ENCODE measurements around the gene DHRS4. TPM values are rescaled to one million over a fixed set of nuclear protein-coding genes. Genes with fewer than 3 reads are reported as not detected.

The DHRS4 gene
- total and polyA plus RNA-seq, 7 donors: 18.9 to 76.7 (median 39.0) TPM

- Histone ChIP-seq H3K4me1 (no peaks in the 10 kb centered on the region), H3K9me3 (no peaks in the 10 kb centered on the region), H3K27ac (no peak overlapping the region), H3K36me3 (ENCODE audit: insufficient read depth in 1 of 2, low read depth in 1 of 2) (no peaks in the 10 kb centered on the region), H3K27me3 (ENCODE audit: insufficient read depth in 3 of 3, low read length in 2 of 3) (no peaks in the 10 kb centered on the region), H3K4me3 (no peak overlapping the region)
- DNase-seq (no peak), ATAC-seq (no peak)
- 88 to 94% (median 94%) methylated on average over 3 of the region's 3 CpGs for WGBS, 3 donors
- intact Hi-C loops (cut with DNase I): loop anchor here in 1 of 2 donors (5.0 kb wide), 1 partner anchor 300 kb away; no protein-coding TSS in a partner anchor
- no peak for TF ChIP-seq CTCF (IDR thresholded peaks at IDR 0.05)
These were observed 20.9 kb upstream of the DHRS4 start for GRCh38 chr14:23932639-23933038.

GRCh38 chr14:23933108-23933741 lies 20.3 kb upstream of the DHRS4 start:
- Histone ChIP-seq H3K4me3 (no peak overlapping the region), H3K27ac (no peak overlapping the region), H3K36me3 (ENCODE audit: insufficient read depth in 1 of 2, low read depth in 1 of 2) (peaks cover 0 to 4% of the 10 kb centered on the region in 2 donors), H3K27me3 (ENCODE audit: insufficient read depth in 3 of 3, low read length in 2 of 3) (no peaks in the 10 kb centered on the region), H3K4me1 (no peaks in the 10 kb centered on the region), H3K9me3 (no peaks in the 10 kb centered on the region)
- DNase-seq (no peak), ATAC-seq (no peak)
- WGBS, 3 donors: 52 to 54% (median 53%) methylated on average over 4 of the region's 4 CpGs
- no peak for TF ChIP-seq CTCF (IDR thresholded peaks at IDR 0.05)
- intact Hi-C loops (cut with DNase I): loop anchor here in 1 of 2 donors (5.0 kb wide), 1 partner anchor 301 kb away; no protein-coding TSS in a partner anchor

- no peak for ATAC-seq
- intact Hi-C loops (cut with DNase I): loop anchor here in 1 of 2 donors (5.0 kb wide), 1 partner anchor 301 kb away; no protein-coding TSS in a partner anchor
These were observed 19.8 kb upstream of the DHRS4 start for GRCh38 chr14:23933742-23934128.

GRCh38 chr14:23935158-23935557 lies 18.4 kb upstream of the DHRS4 start:
- 35 to 64% (median 60%) methylated on average over 1 of the region's 1 CpG for WGBS, 3 donors
- intact Hi-C loops (cut with DNase I): no loop called here
- Histone ChIP-seq H3K4me1 (no peaks in the 10 kb centered on the region), H3K36me3 (ENCODE audit: insufficient read depth in 1 of 2, low read depth in 1 of 2) (peaks cover 4 to 18% of the 10 kb centered on the region in 2 donors), H3K9me3 (no peaks in the 10 kb centered on the region), H3K27ac (no peak overlapping the region), H3K27me3 (ENCODE audit: insufficient read depth in 3 of 3, low read length in 2 of 3) (no peaks in the 10 kb centered on the region), H3K4me3 (no peak overlapping the region)
- no peak for ATAC-seq
- DNase-seq: no peak
- no peak for TF ChIP-seq CTCF (IDR thresholded peaks at IDR 0.05)

More at GRCh38 chr14:23933742-23934128, 19.8 kb upstream of the DHRS4 start:
- H3K27me3 ChIP-seq (ENCODE audit: insufficient read depth in 3 of 3, low read length in 2 of 3): no peaks in the 10 kb centered on the region
- no peaks in the 10 kb centered on the region for H3K4me1 ChIP-seq
- no peak overlapping the region for H3K27ac ChIP-seq
- WGBS, 3 donors: 46 to 57% (median 49%) methylated on average over 2 of the region's 2 CpGs
- no peak for DNase-seq
- TF ChIP-seq CTCF (IDR thresholded peaks at IDR 0.05): no peak
- H3K36me3 ChIP-seq (ENCODE audit: insufficient read depth in 1 of 2, low read depth in 1 of 2): peaks cover 0 to 4% of the 10 kb centered on the region in 2 donors
- H3K9me3 ChIP-seq: no peaks in the 10 kb centered on the region
- H3K4me3 ChIP-seq: no peak overlapping the region

All from psoas muscle (tissue), 8 donors.